IPS-NIHi7 (cell line): ENCODE measurements around the gene UBE2Q2.
A peak's percentile ranks its signal among the peaks of the same experiment; 100 is the strongest.

Source experiments
- DNase-seq: peaks from one replicate; pipeline ENCODE4 v3.0.0; 2012; ENCODE audit warnings: mixed read lengths; ENCODE audit errors: extremely low spot score

Gene UBE2Q2

GRCh38 chr15:75923756-75924155 lies 80.5 kb downstream of the UBE2Q2 start:
- no peak for DNase-seq

- no peak for DNase-seq
These were observed 81.3 kb downstream of the UBE2Q2 start for GRCh38 chr15:75924576-75924975.

GRCh38 chr15:75925440-75925839 lies 82.2 kb downstream of the UBE2Q2 start:
- no peak for DNase-seq

- DNase-seq = no peak
These were observed 83.7 kb downstream of the UBE2Q2 start for GRCh38 chr15:75926931-75927330.

- no peak for DNase-seq
These were observed 84.4 kb downstream of the UBE2Q2 start for GRCh38 chr15:75927601-75928000.

GRCh38 chr15:75928680-75929608 lies 85.7 kb downstream of the UBE2Q2 start:
- DNase-seq = peak; percentile 62

GRCh38 chr15:75929799-75930565 lies 86.7 kb downstream of the UBE2Q2 start:
- no peak for DNase-seq

GRCh38 chr15:75930866-75931265 lies 87.6 kb downstream of the UBE2Q2 start:
- no peak for DNase-seq

- DNase-seq = no peak
These were observed 99.2 kb downstream of the UBE2Q2 start for GRCh38 chr15:75942464-75942863.

GRCh38 chr15:75943246-75943645 lies 100.0 kb downstream of the UBE2Q2 start:
- DNase-seq = no peak

GRCh38 chr15:75943713-75944215 lies 100.5 kb downstream of the UBE2Q2 start:
- no peak for DNase-seq

- no peak for DNase-seq
These were observed 102.7 kb downstream of the UBE2Q2 start for GRCh38 chr15:75945953-75946352.

GRCh38 chr15:75947092-75947491 lies 103.8 kb downstream of the UBE2Q2 start:
- DNase-seq = no peak

- DNase-seq = no peak
These were observed 105.6 kb downstream of the UBE2Q2 start for GRCh38 chr15:75948761-75949296.
